Measurements from ENCODE around the gene OR10A6. TPM values are rescaled to one million over a fixed set of nuclear protein-coding genes. Genes with fewer than 3 reads are reported as not detected.

Gene OR10A6
- polyA plus RNA-seq, 1 experiment, result 0.07 TPM

GRCh38 chr11:7969756-7970646 is 38.9 kb upstream of the OR10A6 start:
- TF ChIP-seq CTCF (IDR thresholded peaks at IDR 0.05; ENCODE audit: insufficient read depth, low read depth, low read length), result no peak
- no peaks in the 10 kb centered on the region for H3K36me3 ChIP-seq (ENCODE audit: control insufficient read depth, insufficient read depth, low read length)
- no peak overlapping the region for H3K4me3 ChIP-seq (ENCODE audit: low read depth, low read length)
- no peak for DNase-seq (ENCODE audit: low read depth)
- ChIA-PET CTCF (interaction anchor here (0.6 to 2.0 kb wide), 6 partner anchors 8 to 77 kb away, joined by 3 to 10 read pairs (median 6); partner anchors contain the start of gene EIF3F), POLR2A (interaction anchor here (0.6 kb wide), 1 partner anchor 65 kb away, joined by 3 read pairs; no protein-coding TSS in a partner anchor)
- no peaks in the 10 kb centered on the region for H3K27me3 ChIP-seq (ENCODE audit: control insufficient read depth, insufficient read depth, low read length)

GRCh38 chr11:7968686-7969085 is 37.6 kb upstream of the OR10A6 start:
- H3K4me3 ChIP-seq (ENCODE audit: low read depth, low read length), result no peak overlapping the region
- H3K36me3 ChIP-seq (ENCODE audit: control insufficient read depth, insufficient read depth, low read length), result no peaks in the 10 kb centered on the region
- DNase-seq (ENCODE audit: low read depth), result no peak
- POLR2A ChIA-PET, result interaction anchor here (0.6 to 1.5 kb wide), 4 partner anchors 9 to 75 kb away, joined by 4 to 11 read pairs (median 6); partner anchors contain the start of gene EIF3F
- CTCF ChIA-PET, result interaction anchor here (0.9 to 2.0 kb wide), 4 partner anchors 8 to 76 kb away, joined by 4 to 10 read pairs (median 8); partner anchors contain the start of gene EIF3F
- H3K27me3 ChIP-seq (ENCODE audit: control insufficient read depth, insufficient read depth, low read length), result no peaks in the 10 kb centered on the region
- no peak for TF ChIP-seq CTCF (IDR thresholded peaks at IDR 0.05; ENCODE audit: insufficient read depth, low read depth, low read length)

GRCh38 chr11:7967826-7968225 is 36.8 kb upstream of the OR10A6 start:
- Histone ChIP-seq H3K36me3 (ENCODE audit: control insufficient read depth, insufficient read depth, low read length) (no peaks in the 10 kb centered on the region), H3K4me3 (ENCODE audit: low read depth, low read length) (no peak overlapping the region), H3K27me3 (ENCODE audit: control insufficient read depth, insufficient read depth, low read length) (no peaks in the 10 kb centered on the region)
- TF ChIP-seq CTCF (IDR thresholded peaks at IDR 0.05; ENCODE audit: insufficient read depth, low read depth, low read length), result no peak
- POLR2A ChIA-PET, result interaction anchor here (1.5 kb wide), 1 partner anchor 19 kb away, joined by 5 read pairs; the partner anchor contains the start of gene EIF3F
- no peak for DNase-seq (ENCODE audit: low read depth)
- CTCF ChIA-PET, result interaction anchor here (1.7 to 2.0 kb wide), 3 partner anchors 19 to 75 kb away, joined by 7 to 10 read pairs (median 8); partner anchors contain the start of gene EIF3F

- Histone ChIP-seq H3K27me3 (ENCODE audit: control insufficient read depth, insufficient read depth, low read length) (no peaks in the 10 kb centered on the region), H3K36me3 (ENCODE audit: control insufficient read depth, insufficient read depth, low read length) (no peaks in the 10 kb centered on the region), H3K4me3 (ENCODE audit: low read depth, low read length) (no peak overlapping the region)
- no peak for TF ChIP-seq CTCF (IDR thresholded peaks at IDR 0.05; ENCODE audit: insufficient read depth, low read depth, low read length)
- CTCF ChIA-PET, result no interaction called here
- no peak for DNase-seq (ENCODE audit: low read depth)
- POLR2A ChIA-PET, result no interaction called here
These were observed 36.0 kb upstream of the OR10A6 start for GRCh38 chr11:7967097-7967496.

- Histone ChIP-seq H3K27me3 (ENCODE audit: control insufficient read depth, insufficient read depth, low read length) (no peaks in the 10 kb centered on the region), H3K36me3 (ENCODE audit: control insufficient read depth, insufficient read depth, low read length) (no peaks in the 10 kb centered on the region), H3K4me3 (ENCODE audit: low read depth, low read length) (no peak within 1 kb of the TSS)
- ChIA-PET POLR2A (interaction anchor here (0.9 to 1.3 kb wide), 4 partner anchors 9 to 72 kb away, joined by 3 to 7 read pairs (median 4); partner anchors contain the start of gene EIF3F), CTCF (interaction anchor here (0.6 to 4.4 kb wide), 4 partner anchors 12 to 373 kb away, joined by 3 to 16 read pairs (median 3); partner anchors contain the start of gene EIF3F)
- TF ChIP-seq CTCF (IDR thresholded peaks at IDR 0.05; ENCODE audit: insufficient read depth, low read depth, low read length), result no peak
- peak; percentile 86 for DNase-seq (ENCODE audit: low read depth)
These were observed 34.3 kb upstream of the OR10A6 start, which contains the start of gene NLRP10 for GRCh38 chr11:7965386-7965785. Gene NLRP10 (minus strand): TSS chr11:7965447. CDS start chr11:7963495, 1,952 bp downstream.
